Keratinocyte (primary cell): ENCODE measurements around the gene GPR176. TPM values are rescaled to one million over a fixed set of nuclear protein-coding genes. Genes with fewer than 3 reads are reported as not detected.

Experiments
- DNase-seq: peaks from one replicate; pipeline ENCODE4 v3.0.0-alpha.2; 2011; ENCODE audit warnings: low read depth, missing footprints, low spot score
- FAIRE-seq: peaks from 2 replicates; lab custom pipeline; 2011; peaks lifted over from hg19 to GRCh38; lab: Jason Lieb, UNC
- H2AFZ ChIP-seq: 2 replicates; pipeline ENCODE4 v1.6.0; 2012; ENCODE audit warnings: low read length, control low read depth, inconsistent platforms; ENCODE audit not compliant: control insufficient read depth
- H3K27ac ChIP-seq: 2 replicates; pipeline ENCODE4 v1.5.1; 2011; ENCODE audit warnings: low read length; ENCODE audit not compliant: control insufficient read depth, insufficient read depth
- H3K27me3 ChIP-seq: 3 replicates; pipeline ENCODE4 v1.6.0; 2011; ENCODE audit warnings: low read length; ENCODE audit not compliant: control insufficient read depth, insufficient read depth; ENCODE audit errors: extremely low read depth
- H3K36me3 ChIP-seq, 2 experiments: 2 replicates in 1 of 2; 3 replicates in 1 of 2; pipeline ENCODE4 v1.5.1; 2011; ENCODE audit warnings: low read length in 2 of 2, mild to moderate bottlenecking in 1 of 2; ENCODE audit not compliant: control insufficient read depth in 2 of 2, insufficient read depth in 2 of 2; ENCODE audit errors: extremely low read depth in 1 of 2
- H3K4me1 ChIP-seq: 3 replicates; pipeline ENCODE4 v1.5.1; 2011; ENCODE audit warnings: low read length; ENCODE audit not compliant: control insufficient read depth, insufficient read depth; ENCODE audit errors: extremely low read depth
- H3K4me2 ChIP-seq: 3 replicates; pipeline ENCODE4 v1.6.0; 2011; ENCODE audit warnings: low read depth, low read length; ENCODE audit not compliant: control insufficient read depth, insufficient read depth; ENCODE audit errors: extremely low read depth
- H3K4me3 ChIP-seq, 3 experiments: fragments of 200-600 bp in 1 of 3; sonication (generic) in 1 of 3; 2 replicates in 2 of 3; 3 replicates in 1 of 3; pipeline ENCODE4 v1.5.1; 2011 to 2016; ENCODE audit warnings: low read length in 3 of 3, mild to moderate bottlenecking in 3 of 3, control low read depth in 2 of 3, inconsistent platforms in 1 of 3, low read depth in 1 of 3, mixed read lengths in 1 of 3, mixed run types in 1 of 3, moderate library complexity in 1 of 3; ENCODE audit not compliant: control insufficient read depth in 2 of 3, insufficient read depth in 2 of 3; ENCODE audit errors: extremely low read depth in 1 of 3
- H3K79me2 ChIP-seq: 2 replicates; pipeline ENCODE4 v1.6.0; 2012; ENCODE audit warnings: low read length; ENCODE audit not compliant: control insufficient read depth, insufficient read depth
- H3K9ac ChIP-seq: 3 replicates; pipeline ENCODE4 v1.6.0; 2011; ENCODE audit warnings: low read length; ENCODE audit not compliant: control insufficient read depth, insufficient read depth; ENCODE audit errors: extremely low read depth
- H3K9me1 ChIP-seq: 3 replicates; pipeline ENCODE4 v1.6.0; 2011; ENCODE audit warnings: low read length; ENCODE audit not compliant: control insufficient read depth, insufficient read depth; ENCODE audit errors: extremely low read depth
- H3K9me3 ChIP-seq: 2 replicates; pipeline ENCODE4 v1.5.1; 2012; ENCODE audit warnings: low read depth, low read length; ENCODE audit not compliant: control insufficient read depth
- H4K20me1 ChIP-seq: 3 replicates; pipeline ENCODE4 v1.6.0; 2011; ENCODE audit warnings: low read length; ENCODE audit not compliant: control insufficient read depth, insufficient read depth; ENCODE audit errors: extremely low read depth
- CTCF ChIP-seq, 3 experiments: IDR thresholded peaks in 1 of 3; conservative IDR thresholded peaks in 1 of 3; optimal IDR thresholded peaks in 1 of 3; 2 replicates in 2 of 3; 3 replicates in 1 of 3; pipeline versions ENCODE3 to v1.5.1; 2011; ENCODE audit warnings: low read length in 3 of 3, mild to moderate bottlenecking in 3 of 3, moderate library complexity in 2 of 3, control low read depth in 1 of 3, inconsistent platforms in 1 of 3; ENCODE audit not compliant: insufficient read depth in 2 of 3; ENCODE audit errors: extremely low read depth in 1 of 3
- EZH2 ChIP-seq: IDR thresholded peaks from one replicate; pipeline ENCODE4 v1.6.1; 2012; ENCODE audit warnings: inconsistent platforms, mild to moderate bottlenecking, low read length, moderate library complexity
- dilution Hi-C: fragments of 300-500 bp; cut with MboI; formaldehyde crosslinking; loops from one replicate; pipeline ENCODE4 v1.7.0; 2020; ENCODE audit warnings: low sequenced_read_pairs; ENCODE audit not compliant: extremely low pct_ligation_motif_present
- polyA plus RNA-seq, 5 experiments: library from polyadenylated mRNA; depleted of rRNA in 3 of 5; stranded (reverse) in 3 of 5; stranded (forward) in 1 of 5; unstranded in 1 of 5; fragments of >200 nt; gene quantifications; 1 replicate in 1 of 5; 2 replicates in 3 of 5; 3 replicates in 1 of 5; pipeline versions ENCODE4 v1.2.1 to v1.2.3, GENCODE V29; 2011 to 2012; ENCODE audit warnings: missing spikeins in 2 of 5, low read depth in 1 of 5, low replicate concordance in 1 of 5

GPR176 gene
- polyA plus RNA-seq, 1 donor (not counting 4 experiments of a cell fraction or from before 2014, with no cell fraction given), result 12.5 TPM

GRCh38 chr15:39856357-39856756, 63.7 kb downstream of the GPR176 start:
- dilution Hi-C loops, result no loop called here
- no peak for FAIRE-seq
- TF ChIP-seq EZH2, result no peak
- no peak for TF ChIP-seq CTCF (optimal IDR thresholded peaks at IDR 0.05 in 1 of 3, IDR thresholded peaks at IDR 0.05 in 1 of 3, conservative IDR thresholded peaks at IDR 0.05 in 1 of 3; ENCODE audit: extremely low read depth in 1 of 3, insufficient read depth in 2 of 3, low read length in 3 of 3)

GRCh38 chr15:39855400-39855799, 64.7 kb downstream of the GPR176 start:
- no peak for FAIRE-seq
- no peak overlapping the region for H3K4me2 ChIP-seq
- H3K9ac ChIP-seq, result no peak overlapping the region
- H4K20me1 ChIP-seq, result no peaks in the 10 kb centered on the region
- H3K27ac ChIP-seq, result no peak overlapping the region
- no peaks in the 10 kb centered on the region for H3K4me1 ChIP-seq
- dilution Hi-C loops, result no loop called here
- H3K9me3 ChIP-seq, result no peaks in the 10 kb centered on the region
- DNase-seq, result no peak
- no peak overlapping the region for H2AFZ ChIP-seq
- H3K4me3 ChIP-seq, result no peak overlapping the region
- H3K27me3 ChIP-seq, result no peaks in the 10 kb centered on the region
- no peaks in the 10 kb centered on the region for H3K9me1 ChIP-seq
- TF ChIP-seq CTCF (optimal IDR thresholded peaks at IDR 0.05 in 1 of 3, IDR thresholded peaks at IDR 0.05 in 1 of 3, conservative IDR thresholded peaks at IDR 0.05 in 1 of 3; ENCODE audit: extremely low read depth in 1 of 3, insufficient read depth in 2 of 3, low read length in 3 of 3), result no peak
- TF ChIP-seq EZH2, result no peak
- H3K36me3 ChIP-seq, result no peaks in the 10 kb centered on the region
- peaks cover 1% of the 10 kb centered on the region for H3K79me2 ChIP-seq

More at GRCh38 chr15:39856357-39856756, 63.7 kb downstream of the GPR176 start:
- no peaks in the 10 kb centered on the region for H3K9me3 ChIP-seq
- no peaks in the 10 kb centered on the region for H3K79me2 ChIP-seq
- H3K27me3 ChIP-seq, result no peaks in the 10 kb centered on the region
- no peaks in the 10 kb centered on the region for H3K9me1 ChIP-seq
- H2AFZ ChIP-seq, result no peak overlapping the region
- H3K4me2 ChIP-seq, result no peak overlapping the region
- no peak overlapping the region for H3K27ac ChIP-seq
- no peak overlapping the region for H3K9ac ChIP-seq
- no peak for DNase-seq
- H3K4me3 ChIP-seq, result no peak overlapping the region
- H4K20me1 ChIP-seq, result no peaks in the 10 kb centered on the region
- H3K4me1 ChIP-seq, result no peaks in the 10 kb centered on the region
- no peaks in the 10 kb centered on the region for H3K36me3 ChIP-seq
